LNCaP clone FGC (cell line): Measurements from ENCODE around the gene HDAC9.

Experiments used
- DNase-seq: peaks from one replicate; pipeline ENCODE4 v3.0.0-alpha.2; 2011; ENCODE audit warnings: low read depth
- H3K4me3 ChIP-seq: 2 replicates; pipeline ENCODE4 v1.5.1; 2011; ENCODE audit warnings: mild to moderate bottlenecking, low read depth, low read length, control low read depth
- TF ChIP-seq, protein P1 (sequence below): IDR thresholded peaks from 2 replicates; pipeline ENCODE4 v1.5.1; 2012; ENCODE audit warnings: mild to moderate bottlenecking; ENCODE audit not compliant: control insufficient read depth, insufficient read depth; ENCODE audit errors: extremely low read depth

HDAC9 gene

DNA sequence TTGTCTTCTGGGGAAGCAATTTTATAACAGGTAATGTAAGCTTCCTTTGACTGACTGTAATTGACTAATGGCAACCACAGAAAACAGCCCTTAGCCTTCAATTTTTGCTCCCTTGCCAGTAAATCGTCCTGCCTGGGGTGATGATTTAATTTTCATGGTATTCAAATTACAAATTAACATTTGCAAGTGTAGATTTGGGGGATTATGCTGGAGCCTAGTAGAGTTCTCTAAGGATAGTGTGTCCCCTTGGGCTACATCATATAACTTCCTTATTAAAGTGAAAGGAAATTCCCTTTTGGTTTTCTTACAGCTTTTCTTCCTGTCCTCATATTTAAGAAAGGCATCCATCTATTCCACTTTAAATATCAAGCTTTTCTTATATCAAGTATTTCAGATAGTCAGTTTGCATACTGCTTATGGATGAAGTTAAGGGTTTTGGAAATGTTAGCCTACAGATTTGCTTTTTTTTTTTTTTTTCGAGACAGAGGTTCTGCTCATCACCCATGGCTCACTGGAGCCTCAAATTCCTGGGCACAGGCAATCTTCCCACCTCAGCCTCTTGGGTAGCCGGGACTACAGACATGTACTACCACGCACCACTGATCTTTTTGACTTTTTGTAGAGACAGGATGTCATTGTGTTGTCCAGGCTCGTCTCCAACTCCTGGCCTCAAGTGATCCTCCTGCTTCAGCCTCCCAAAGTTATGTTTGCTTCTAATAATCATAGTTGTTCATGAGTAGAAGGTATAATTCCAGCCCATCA lies 35.9 kb upstream of the HDAC9 start:
- H3K4me3 ChIP-seq, result no peak overlapping the region
- DNase-seq, result no peak
- TF ChIP-seq, protein P1, sequence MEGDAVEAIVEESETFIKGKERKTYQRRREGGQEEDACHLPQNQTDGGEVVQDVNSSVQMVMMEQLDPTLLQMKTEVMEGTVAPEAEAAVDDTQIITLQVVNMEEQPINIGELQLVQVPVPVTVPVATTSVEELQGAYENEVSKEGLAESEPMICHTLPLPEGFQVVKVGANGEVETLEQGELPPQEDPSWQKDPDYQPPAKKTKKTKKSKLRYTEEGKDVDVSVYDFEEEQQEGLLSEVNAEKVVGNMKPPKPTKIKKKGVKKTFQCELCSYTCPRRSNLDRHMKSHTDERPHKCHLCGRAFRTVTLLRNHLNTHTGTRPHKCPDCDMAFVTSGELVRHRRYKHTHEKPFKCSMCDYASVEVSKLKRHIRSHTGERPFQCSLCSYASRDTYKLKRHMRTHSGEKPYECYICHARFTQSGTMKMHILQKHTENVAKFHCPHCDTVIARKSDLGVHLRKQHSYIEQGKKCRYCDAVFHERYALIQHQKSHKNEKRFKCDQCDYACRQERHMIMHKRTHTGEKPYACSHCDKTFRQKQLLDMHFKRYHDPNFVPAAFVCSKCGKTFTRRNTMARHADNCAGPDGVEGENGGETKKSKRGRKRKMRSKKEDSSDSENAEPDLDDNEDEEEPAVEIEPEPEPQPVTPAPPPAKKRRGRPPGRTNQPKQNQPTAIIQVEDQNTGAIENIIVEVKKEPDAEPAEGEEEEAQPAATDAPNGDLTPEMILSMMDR, result no peak

DNA sequence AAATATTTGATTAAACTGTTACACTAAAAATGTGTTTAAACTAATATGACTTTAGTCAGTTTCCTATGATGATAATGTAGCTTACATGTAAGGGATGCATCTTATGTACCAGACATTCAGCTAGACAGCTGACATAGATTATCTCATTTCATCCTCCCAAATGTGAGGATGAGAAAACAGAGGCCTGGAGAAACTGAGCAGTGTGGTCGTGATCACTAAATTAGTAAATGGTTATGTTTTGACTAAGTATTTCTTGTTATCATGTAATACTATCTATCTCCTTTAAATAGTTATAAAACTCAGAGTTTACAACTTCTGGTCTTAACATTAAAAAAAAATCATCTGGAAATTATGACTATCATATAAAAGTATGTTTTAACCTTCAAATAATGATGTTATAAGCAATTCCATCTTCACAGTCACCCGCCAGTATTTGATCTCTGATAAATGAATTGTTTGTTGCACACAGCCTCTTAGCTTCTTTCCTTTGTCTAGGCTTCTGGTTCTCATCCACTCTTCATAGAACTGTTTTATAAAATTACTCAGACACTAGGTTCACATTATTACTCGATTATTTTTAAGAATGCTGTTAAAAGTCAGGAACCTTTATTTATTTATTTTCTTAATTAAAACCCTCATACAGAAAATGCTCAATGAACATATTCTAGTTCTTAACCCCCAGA lies 33.6 kb upstream of the HDAC9 start:
- TF ChIP-seq, protein P1, result no peak
- DNase-seq, result no peak
- H3K4me3 ChIP-seq, result no peak overlapping the region

DNA sequence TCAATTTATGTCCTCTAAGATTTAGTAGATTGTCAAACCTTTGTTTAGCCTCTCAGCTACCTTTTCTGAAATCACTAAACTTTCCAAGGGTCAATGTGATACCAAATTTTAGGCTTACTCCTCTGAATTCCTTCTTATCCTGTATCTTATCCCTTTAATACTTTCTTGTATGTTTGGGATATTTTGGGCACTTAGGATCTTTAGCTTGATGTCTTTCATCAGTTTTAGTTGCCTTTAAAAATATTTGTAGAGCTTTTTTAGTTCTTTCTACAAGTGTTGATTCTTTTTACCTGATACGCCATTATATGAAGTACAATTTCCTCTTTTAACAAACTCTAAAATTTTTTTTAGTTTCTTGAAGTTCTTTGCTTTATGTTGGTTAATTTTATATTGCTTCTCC lies 30.7 kb upstream of the HDAC9 start:
- no peak overlapping the region for H3K4me3 ChIP-seq
- TF ChIP-seq, protein P1, result no peak
- no peak for DNase-seq

DNA sequence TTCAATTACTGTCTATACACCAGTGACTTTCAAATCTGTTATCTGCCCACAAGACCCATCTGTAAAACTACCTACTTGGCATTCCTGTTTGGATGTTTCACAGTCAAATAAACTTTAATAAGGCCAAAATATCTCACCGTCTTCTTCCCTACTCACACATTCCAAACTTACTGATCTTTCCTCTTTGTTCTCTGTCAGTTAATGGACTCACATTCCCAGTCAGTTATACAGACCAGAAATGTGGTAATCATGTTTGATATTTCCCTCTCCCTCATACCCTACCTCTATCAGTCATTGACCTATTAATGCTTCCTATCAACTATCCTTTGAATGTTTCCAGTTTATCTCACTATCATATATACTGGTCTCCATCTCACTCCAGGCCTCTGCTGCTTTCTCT lies 28.5 kb upstream of the HDAC9 start:
- no peak overlapping the region for H3K4me3 ChIP-seq
- no peak for DNase-seq
- TF ChIP-seq, protein P1, result no peak

DNA sequence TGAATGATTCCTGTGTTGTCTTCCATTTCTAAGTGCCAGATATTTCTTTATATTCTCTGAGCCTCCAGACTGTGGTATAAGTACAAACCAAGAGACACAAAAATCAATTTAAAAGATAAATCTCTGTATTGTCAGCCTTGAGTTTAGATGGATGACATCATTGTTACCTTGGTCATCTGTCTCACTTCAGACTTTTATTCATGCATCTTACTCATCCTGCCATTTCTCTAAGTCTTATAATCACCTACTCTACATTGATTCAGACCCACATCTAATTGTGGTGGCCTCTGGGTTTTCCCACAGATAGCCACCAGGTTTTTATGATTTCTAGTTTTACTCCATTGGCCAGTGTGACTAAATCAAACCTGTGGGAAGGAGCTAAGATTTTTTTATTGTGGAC lies 26.8 kb upstream of the HDAC9 start:
- TF ChIP-seq, protein P1, result no peak
- DNase-seq, result no peak

DNA sequence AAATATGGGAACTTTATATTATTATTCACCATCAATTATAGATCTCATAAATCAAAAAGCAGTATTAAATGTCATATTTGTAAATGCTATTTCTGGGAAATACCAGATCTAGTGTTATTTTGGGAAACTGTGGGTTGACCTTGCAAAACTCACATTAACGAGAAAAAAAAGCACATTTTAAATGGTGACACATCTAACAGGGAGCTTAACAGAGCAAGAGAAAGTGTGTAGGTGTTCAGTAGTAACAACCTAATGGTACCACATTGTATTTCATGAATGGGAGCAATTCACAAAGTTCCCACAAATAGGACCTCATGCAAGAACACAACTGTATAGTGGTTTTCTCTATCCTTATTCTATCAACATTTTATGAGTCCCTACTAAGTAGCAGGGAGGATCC lies 26.2 kb upstream of the HDAC9 start:
- TF ChIP-seq, protein P1, result no peak
- H3K4me3 ChIP-seq, result no peak overlapping the region
- no peak for DNase-seq

More for the DNA sequence above, 26.8 kb upstream of the HDAC9 start:
- H3K4me3 ChIP-seq, result no peak overlapping the region
